Thyroid gland (tissue), 4 donors: ENCODE results near the gene NUB1. TPM values are rescaled to one million over a fixed set of nuclear protein-coding genes. Genes with fewer than 3 reads are reported as not detected.

ENCODE experiments used
- DNase-seq, 2 donors: peaks; one replicate each; pipeline ENCODE4 v3.0.0-alpha.2; 2019
- H3K27ac ChIP-seq, 3 donors: fragments of 200-600 bp; sonication (generic); 1 replicate in 2 of 3; 2 replicates in 1 of 3; pipeline ENCODE4 v1.5.1; 2016 to 2019; ENCODE audit warnings: mild to moderate bottlenecking in 1 of 3, moderate library complexity in 1 of 3
- H3K27me3 ChIP-seq: fragments of 200-600 bp; sonication (generic); one replicate; pipeline ENCODE4 v1.5.1; 2019
- H3K36me3 ChIP-seq, 2 donors: fragments of 200-600 bp; sonication (generic); one replicate each; pipeline ENCODE4 v1.5.1; 2016 to 2019
- H3K4me1 ChIP-seq, 2 donors: fragments of 200-600 bp; sonication (generic); one replicate each; pipeline ENCODE4 v1.5.1; 2017 to 2019
- H3K4me3 ChIP-seq, 3 donors: fragments of 200-600 bp; sonication (generic); replicated peaks in 1 of 3; 1 replicate in 2 of 3; 2 replicates in 1 of 3; pipeline ENCODE4 v1.5.1; 2016; ENCODE audit warnings: mild to moderate bottlenecking in 1 of 3
- H3K9me3 ChIP-seq: fragments of 200-600 bp; sonication (generic); one replicate; pipeline ENCODE4 v1.5.1; 2017
- CTCF ChIP-seq, 6 experiments: fragments of 200-600 bp in 3 of 6; fragments of 450-650 bp in 3 of 6; sonication (generic) in 3 of 6; IDR thresholded peaks; one replicate each; pipeline ENCODE4 v1.5.1; 2016 to 2019; ENCODE audit warnings: antibody characterized with exemption in 6 of 6, mild to moderate bottlenecking in 2 of 6, inconsistent platforms in 1 of 6, moderate library complexity in 1 of 6
- POLR2A ChIP-seq, 2 donors: fragments of 450-650 bp; IDR thresholded peaks; one replicate each; pipeline ENCODE4 v1.6.1; 2017; ENCODE audit warnings: antibody characterized with exemption in 2 of 2, mild to moderate bottlenecking in 2 of 2, moderate library complexity in 1 of 2
- WGBS, 2 donors: methylation state at CpG; one replicate each; pipeline ENCODE4 v1.1.5; 2017; 5-methylcytosine and 5-hydroxymethylcytosine counted together
- intact Hi-C: fragments of 100-400 bp; cut with DNase I; formaldehyde crosslinking; loops from one replicate; pipeline ENCODE4 v1.15.1; 2023
- total RNA-seq, 4 donors: library from RNA; depleted of rRNA; stranded (reverse); fragments of >200 nt; gene quantifications; one replicate each; pipeline ENCODE4 v1.2.3, GENCODE V29; 2016

The NUB1 gene
- total RNA-seq, 4 donors from 2014 or later = 56.9 to 75.5 (median 71.4) TPM

GRCh38 chr7:151340794-151341356 is 737 bp upstream of the NUB1 start:
- peaks cover 6% of the 10 kb centered on the region in 2 donors for H3K36me3 ChIP-seq
- intact Hi-C loops = no loop called here
- H3K4me3 ChIP-seq = peak overlapping the region in 1 of 3 donors; percentile 71
- 68 to 72% methylated on average over 12 of the region's 12 CpGs for WGBS, 2 donors
- no peaks in the 10 kb centered on the region for H3K27me3 ChIP-seq
- DNase-seq = no peak
- H3K27ac ChIP-seq = peak overlapping the region in 1 of 3 donors; percentile 69
- peaks cover 11 to 12% of the 10 kb centered on the region in 2 donors for H3K4me1 ChIP-seq
- TF ChIP-seq POLR2A (IDR thresholded peaks at IDR 0.05) (no peak), CTCF (IDR thresholded peaks at IDR 0.05) (no peak)
- no peaks in the 10 kb centered on the region for H3K9me3 ChIP-seq

- 6 to 7% methylated on average over 11 of the region's 11 CpGs for WGBS, 2 donors
- H3K27ac ChIP-seq = peak overlapping the region; percentile 64 to 70 (median 69)
- peaks cover 6 to 14% of the 10 kb centered on the region in 2 donors for H3K36me3 ChIP-seq
- intact Hi-C loops = no loop called here
- peaks cover 11 to 12% of the 10 kb centered on the region in 2 donors for H3K4me1 ChIP-seq
- no peak for DNase-seq
- H3K27me3 ChIP-seq = no peaks in the 10 kb centered on the region
- peak overlapping the region; percentile 56 to 89 (median 71) for H3K4me3 ChIP-seq
- TF ChIP-seq POLR2A (IDR thresholded peaks at IDR 0.05) (no peak), CTCF (IDR thresholded peaks at IDR 0.05) (no peak)
- H3K9me3 ChIP-seq = no peaks in the 10 kb centered on the region
Observed at GRCh38 chr7:151342102-151342646, 562 bp downstream of the NUB1 start.

- peaks cover 6 to 14% of the 10 kb centered on the region in 2 donors for H3K36me3 ChIP-seq
- peak overlapping the region in 1 of 3 donors; percentile 11 for H3K27ac ChIP-seq
- no peak for TF ChIP-seq POLR2A (IDR thresholded peaks at IDR 0.05)
- peak in 1 of 6 experiments; percentile 9 for TF ChIP-seq CTCF (IDR thresholded peaks at IDR 0.05)
- 63 to 77% methylated on average over 8 of the region's 8 CpGs for WGBS, 2 donors
- H3K27me3 ChIP-seq = no peaks in the 10 kb centered on the region
- DNase-seq = no peak
- intact Hi-C loops = no loop called here
- H3K9me3 ChIP-seq = no peaks in the 10 kb centered on the region
- peak overlapping the region in 2 of 3 donors; percentile 5 to 71 for H3K4me3 ChIP-seq
- H3K4me1 ChIP-seq = peaks cover 11 to 12% of the 10 kb centered on the region in 2 donors
Observed at GRCh38 chr7:151342811-151343210, 1.2 kb downstream of the NUB1 start.

GRCh38 chr7:151343516-151343915 is 1.9 kb downstream of the NUB1 start:
- no peak for DNase-seq
- Histone ChIP-seq H3K36me3 (peaks cover 6 to 14% of the 10 kb centered on the region in 2 donors), H3K4me3 (no peak overlapping the region), H3K27me3 (no peaks in the 10 kb centered on the region), H3K4me1 (peaks cover 11 to 12% of the 10 kb centered on the region in 2 donors), H3K27ac (no peak overlapping the region), H3K9me3 (no peaks in the 10 kb centered on the region)
- WGBS, 2 donors = 95 to 97% methylated on average over 9 of the region's 9 CpGs
- intact Hi-C loops = no loop called here
- TF ChIP-seq POLR2A (IDR thresholded peaks at IDR 0.05) (no peak), CTCF (IDR thresholded peaks at IDR 0.05) (no peak)
